Inflammatory macrophage treated with lipopolysaccharide for 1 hour (primary cell): ENCODE measurements around the gene C4B.
"Not testable (repeated sequence)": the region's sequence is repeated elsewhere in the genome, so short reads cannot be mapped to it uniquely, and the experiment has no call there.

Source experiments
- DNase-seq, 2 donors: peaks; one replicate each; pipeline ENCODE4 v3.0.0-alpha.2; 2020 to 2022

C4B gene

GRCh38 chr6:31981744-31982143 lies 32.9 kb upstream of the C4B start, which contains the start of gene C4A:
Gene C4A, plus strand, starts transcription at chr6:31982057. Its CDS starts 51 bp downstream, at chr6:31982108.
- not testable (repeated sequence) for DNase-seq

DNA sequence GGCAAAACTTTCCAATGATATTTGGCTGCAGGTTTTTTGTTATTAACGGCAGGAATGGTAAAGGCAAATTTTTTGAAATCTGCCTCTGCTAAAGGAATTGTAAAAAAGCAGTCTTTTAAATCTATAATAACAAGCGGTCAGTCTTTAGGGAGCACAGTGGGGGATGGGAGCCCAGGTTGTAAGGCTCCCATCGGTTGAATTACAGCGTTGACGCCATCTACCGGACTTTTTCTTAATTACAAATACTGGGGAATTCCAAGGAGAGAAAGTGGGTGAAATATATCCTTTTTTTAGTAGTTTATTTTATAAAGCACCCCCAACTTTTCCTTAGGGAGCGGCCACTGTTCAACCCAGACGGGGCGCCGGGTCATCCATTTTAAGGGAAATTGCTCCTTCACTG lies 25.2 kb upstream of the C4B start:
- not testable (repeated sequence) for DNase-seq

DNA sequence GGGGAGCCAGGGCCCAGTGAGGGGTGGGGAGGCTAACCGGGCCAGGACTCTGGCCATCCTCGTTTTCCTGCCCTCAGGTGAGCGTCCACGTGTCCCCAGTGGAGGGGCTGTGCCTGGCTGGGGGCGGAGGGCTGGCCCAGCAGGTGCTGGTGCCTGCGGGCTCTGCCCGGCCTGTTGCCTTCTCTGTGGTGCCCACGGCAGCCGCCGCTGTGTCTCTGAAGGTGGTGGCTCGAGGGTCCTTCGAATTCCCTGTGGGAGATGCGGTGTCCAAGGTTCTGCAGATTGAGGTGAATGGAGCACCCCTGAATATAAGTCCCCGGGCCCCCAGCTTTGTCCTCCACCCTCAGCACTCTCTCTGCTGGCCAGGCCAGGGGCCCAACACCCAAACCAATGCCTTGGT lies 20.2 kb upstream of the C4B start:
- not testable (repeated sequence) for DNase-seq

GRCh38 chr6:31996385-31996784 lies 18.2 kb upstream of the C4B start:
- DNase-seq = not testable (repeated sequence)

GRCh38 chr6:32002546-32003268 lies 11.9 kb upstream of the C4B start:
- DNase-seq = not testable (repeated sequence)

GRCh38 chr6:32003301-32003700 lies 11.3 kb upstream of the C4B start:
- DNase-seq = not testable (repeated sequence)

DNA sequence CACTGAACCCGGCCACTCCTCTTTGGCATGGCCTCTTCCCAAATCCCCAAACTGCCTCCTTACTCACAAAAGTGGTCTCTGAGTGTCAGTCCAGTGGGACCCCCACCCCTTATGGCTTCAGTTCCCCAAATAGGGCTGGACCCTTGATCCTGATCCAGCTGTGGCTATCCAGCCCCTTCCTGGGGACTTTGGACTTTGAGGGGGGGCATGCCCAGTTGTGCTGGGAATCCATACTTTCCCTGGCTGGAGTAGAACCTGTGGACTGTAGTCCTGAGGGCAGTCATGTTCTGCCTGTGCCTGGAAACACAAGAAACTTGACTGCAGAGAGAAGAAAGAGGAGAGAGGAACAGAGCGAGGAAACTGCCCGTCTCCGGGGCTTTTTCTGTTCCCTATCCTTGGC lies 10.2 kb upstream of the C4B start:
- DNase-seq = not testable (repeated sequence)

- DNase-seq = not testable (repeated sequence)
These were observed 9.6 kb upstream of the C4B start for GRCh38 chr6:32004864-32005537.

GRCh38 chr6:32005538-32005880 lies 9.1 kb upstream of the C4B start:
- not testable (repeated sequence) for DNase-seq

DNA sequence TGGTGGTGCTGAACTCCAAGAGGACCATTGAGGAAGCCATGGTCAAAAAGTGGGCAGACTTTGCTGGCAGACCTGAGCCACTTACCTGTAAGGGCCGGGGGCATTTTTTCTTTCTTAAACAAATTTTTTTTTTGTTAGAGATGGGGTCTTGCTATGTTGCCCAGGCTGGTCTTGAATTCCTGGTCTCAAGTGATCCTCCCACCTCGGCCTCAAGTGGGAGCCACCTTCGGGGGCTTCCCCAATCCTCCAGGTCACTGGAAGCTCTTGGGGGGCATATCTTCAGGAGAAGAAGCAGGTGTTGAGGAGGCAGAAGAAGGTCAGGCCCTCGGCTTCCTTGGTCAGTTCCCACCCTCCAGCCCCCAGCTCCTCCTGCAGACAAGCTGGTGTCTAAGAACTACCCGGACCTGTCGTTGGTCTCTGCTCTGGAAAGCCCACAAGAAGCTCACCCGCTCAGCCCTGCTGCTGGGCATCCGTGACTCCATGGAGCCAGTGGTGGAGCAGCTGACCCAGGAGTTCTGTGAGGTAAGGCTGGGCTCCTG lies 8.5 kb upstream of the C4B start:
- not testable (repeated sequence) for DNase-seq

DNA sequence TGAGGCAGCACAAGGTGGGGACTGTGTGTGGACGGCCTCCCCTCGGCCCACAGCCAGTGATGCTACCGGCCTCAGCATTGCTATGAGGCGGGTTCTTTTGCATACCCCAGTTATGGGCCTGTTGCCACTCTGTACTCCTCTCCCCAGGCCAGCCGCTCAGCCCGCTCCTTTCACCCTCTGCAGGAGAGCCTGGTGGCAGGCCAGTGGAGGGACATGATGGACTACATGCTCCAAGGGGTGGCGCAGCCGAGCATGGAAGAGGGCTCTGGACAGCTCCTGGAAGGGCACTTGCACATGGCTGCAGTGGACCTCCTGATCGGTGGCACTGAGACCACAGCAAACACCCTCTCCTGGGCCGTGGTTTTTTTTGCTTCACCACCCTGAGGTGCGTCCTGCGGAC lies 7.5 kb upstream of the C4B start:
- DNase-seq = not testable (repeated sequence)

DNA sequence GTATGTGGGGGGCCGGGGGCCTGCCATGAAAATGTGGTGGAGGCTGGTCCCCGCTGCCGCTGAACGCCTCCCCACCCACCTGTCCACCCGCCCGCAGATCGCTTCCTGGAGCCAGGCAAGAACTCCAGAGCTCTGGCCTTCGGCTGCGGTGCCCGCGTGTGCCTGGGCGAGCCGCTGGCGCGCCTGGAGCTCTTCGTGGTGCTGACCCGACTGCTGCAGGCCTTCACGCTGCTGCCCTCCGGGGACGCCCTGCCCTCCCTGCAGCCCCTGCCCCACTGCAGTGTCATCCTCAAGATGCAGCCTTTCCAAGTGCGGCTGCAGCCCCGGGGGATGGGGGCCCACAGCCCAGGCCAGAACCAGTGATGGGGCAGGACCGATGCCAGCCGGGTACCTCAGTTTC lies 6.6 kb upstream of the C4B start:
- not testable (repeated sequence) for DNase-seq

- DNase-seq = not testable (repeated sequence)
These were observed 6.0 kb upstream of the C4B start for GRCh38 chr6:32008616-32009015.

DNA sequence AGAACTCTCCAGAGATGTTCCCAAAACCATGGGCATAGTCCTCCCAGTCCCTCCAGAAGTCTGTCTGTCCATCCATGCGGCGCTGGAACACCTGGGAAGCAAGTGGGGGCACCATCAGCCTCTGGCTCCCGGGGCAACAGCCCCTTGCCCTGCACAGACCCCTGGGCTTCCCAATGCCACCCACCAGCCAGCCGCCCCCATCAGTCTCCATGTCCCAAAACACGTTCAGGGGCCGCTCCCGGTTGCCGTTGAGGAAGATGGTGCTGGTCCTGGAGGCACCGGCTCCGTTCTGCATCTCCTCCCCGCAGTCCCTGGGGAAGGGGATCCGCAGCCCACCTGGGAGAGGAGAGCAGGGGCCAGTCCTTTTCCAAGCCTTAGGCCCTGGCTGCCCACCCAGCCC lies 5.1 kb upstream of the C4B start:
- DNase-seq = not testable (repeated sequence)

GRCh38 chr6:32010856-32011530 lies 3.6 kb upstream of the C4B start:
- DNase-seq = not testable (repeated sequence)

DNA sequence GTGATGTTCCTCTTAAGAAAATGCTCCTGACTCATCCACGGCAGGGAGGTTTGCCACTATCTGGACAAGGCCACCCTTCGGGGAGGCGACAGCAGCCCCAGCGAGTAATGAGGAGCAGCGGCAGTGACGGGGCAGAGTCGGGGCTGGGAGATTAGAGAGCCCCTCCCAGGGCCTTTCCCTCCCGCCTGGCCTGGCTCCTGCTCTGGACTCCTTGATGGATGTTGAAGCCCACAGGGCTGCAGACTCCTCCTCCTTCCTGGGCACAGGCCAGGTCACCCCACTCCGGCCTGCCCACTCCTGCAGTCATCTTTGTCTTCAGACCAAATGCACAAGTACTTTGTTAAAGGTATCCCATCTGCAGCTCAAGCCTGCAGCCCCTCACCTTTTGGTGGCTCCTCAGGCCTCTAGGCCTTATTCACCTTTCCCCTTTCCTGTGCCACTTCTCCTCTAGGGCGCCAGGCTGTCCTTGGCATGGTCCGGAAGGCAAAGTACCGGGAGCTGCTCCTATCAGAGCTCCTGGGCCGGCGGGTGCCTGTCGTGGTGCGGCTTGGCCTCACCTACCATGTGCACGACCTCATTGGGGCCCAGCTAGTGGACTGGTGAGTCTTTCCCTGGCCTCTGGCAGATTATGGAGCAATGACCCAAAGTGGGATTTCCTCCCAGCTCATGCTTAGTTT lies 1.5 kb upstream of the C4B start:
- DNase-seq = not testable (repeated sequence)

DNA sequence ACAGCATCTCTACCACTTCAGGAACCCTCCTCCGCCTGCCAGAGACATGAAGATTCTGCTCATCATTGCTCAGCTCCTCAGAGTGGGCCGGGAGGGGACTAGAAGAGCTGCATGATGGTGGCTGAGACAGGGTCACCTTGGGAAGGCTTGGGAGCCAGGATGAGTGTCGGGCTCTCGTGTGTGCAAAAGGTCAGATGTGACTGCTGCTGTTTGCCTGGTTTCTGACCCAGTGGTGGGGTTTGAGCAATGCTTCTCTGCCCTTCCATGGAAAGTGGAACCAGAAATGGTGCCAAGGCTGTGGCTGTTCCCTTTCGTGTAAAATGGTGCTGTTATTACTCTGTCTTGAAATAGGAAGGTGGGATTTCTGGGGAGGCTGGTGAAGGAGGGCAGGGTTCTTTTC lies 857 bp upstream of the C4B start:
- DNase-seq = not testable (repeated sequence)

GRCh38 chr6:32022100-32022499 lies 7.5 kb downstream of the C4B start:
- not testable (repeated sequence) for DNase-seq

DNA sequence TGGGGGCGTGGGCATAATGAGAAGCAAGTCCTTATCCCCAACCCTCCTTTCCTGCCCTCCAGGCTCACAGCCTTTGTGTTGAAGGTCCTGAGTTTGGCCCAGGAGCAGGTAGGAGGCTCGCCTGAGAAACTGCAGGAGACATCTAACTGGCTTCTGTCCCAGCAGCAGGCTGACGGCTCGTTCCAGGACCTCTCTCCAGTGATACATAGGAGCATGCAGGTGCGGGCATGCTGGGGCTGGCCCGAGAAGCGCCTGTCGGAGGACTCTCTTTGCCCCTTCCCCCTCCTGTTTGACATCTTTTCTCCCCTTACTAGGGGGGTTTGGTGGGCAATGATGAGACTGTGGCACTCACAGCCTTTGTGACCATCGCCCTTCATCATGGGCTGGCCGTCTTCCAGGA lies 14.0 kb downstream of the C4B start:
- not testable (repeated sequence) for DNase-seq

GRCh38 chr6:32029553-32029952 lies 15.0 kb downstream of the C4B start:
- DNase-seq = not testable (repeated sequence)

DNA sequence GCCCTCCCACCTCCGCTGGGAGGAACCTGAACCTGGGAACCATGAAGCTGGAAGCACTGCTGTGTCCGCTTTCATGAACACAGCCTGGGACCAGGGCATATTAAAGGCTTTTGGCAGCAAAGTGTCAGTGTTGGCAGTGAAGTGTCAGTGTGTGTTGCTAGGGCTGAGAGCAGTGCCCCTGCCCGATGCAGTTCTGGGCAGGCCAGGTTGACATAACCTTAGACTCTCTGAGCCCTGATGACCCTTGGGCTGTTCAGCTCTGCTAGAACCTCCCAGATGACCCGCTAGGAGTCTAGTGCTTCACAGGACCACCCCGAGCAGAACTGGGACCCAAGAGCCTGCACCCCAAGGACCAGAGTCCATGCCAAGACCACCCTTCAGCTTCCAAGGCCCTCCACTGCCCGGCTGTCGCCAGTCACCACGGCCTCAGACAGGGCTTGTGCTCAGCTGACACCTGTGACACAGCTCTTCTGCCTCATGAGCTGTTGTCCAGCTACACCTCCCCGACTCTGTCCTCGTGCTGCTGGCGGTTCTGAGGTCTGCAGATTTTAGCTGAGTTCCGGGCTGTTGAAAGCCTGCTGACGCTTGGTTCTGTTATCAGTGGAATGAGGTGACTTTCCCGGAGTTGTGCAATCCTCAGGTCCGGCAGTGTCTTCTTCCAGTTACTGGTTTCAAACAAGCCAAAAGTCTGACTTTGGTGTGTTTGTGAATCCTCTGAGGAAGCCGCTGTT lies 20.9 kb downstream of the C4B start:
- not testable (repeated sequence) for DNase-seq

- not testable (repeated sequence) for DNase-seq
These were observed 22.5 kb downstream of the C4B start for GRCh38 chr6:32037136-32037535.
